HL-60 (cell line): ENCODE results near the gene CHRDL1.

Experiments used
- CTCF ChIP-seq: IDR thresholded peaks from one replicate; pipeline ENCODE4 v1.5.1; 2011; ENCODE audit warnings: low read length, control low read depth, inconsistent platforms; ENCODE audit not compliant: insufficient read depth
- GABPA ChIP-seq: IDR thresholded peaks from 2 replicates; pipeline ENCODE4 v1.6.1; 2012; ENCODE audit warnings: low read depth
- POLR2AphosphoS5 ChIP-seq: IDR thresholded peaks from 2 replicates; pipeline ENCODE4 v1.6.1; 2012; ENCODE audit warnings: low read depth
- REST ChIP-seq: IDR thresholded peaks from 2 replicates; pipeline ENCODE4 v1.6.1; 2012; ENCODE audit warnings: low read depth; ENCODE audit not compliant: insufficient replicate concordance

GRCh38 chrX:110795645-110796406 is at the start of gene CHRDL1:
- TF ChIP-seq CTCF (no peak), GABPA (no peak), POLR2AphosphoS5 (no peak), REST (no peak)
